ENCODE measurements around the gene HOXC6. TPM values are rescaled to one million over a fixed set of nuclear protein-coding genes. Genes with fewer than 3 reads are reported as not detected.

Gene HOXC6
- polyA plus RNA-seq, 1 donor = 13.6 TPM

GRCh38 chr12:54045401-54045800 lies 17.2 kb downstream of the HOXC6 start:
- Histone ChIP-seq H3K4me3 (ENCODE audit: low read length) (no peak overlapping the region), H3K27me3 (ENCODE audit: control insufficient read depth, insufficient read depth, low read length) (peaks cover 51% of the 10 kb centered on the region), H3K36me3 (ENCODE audit: control insufficient read depth, insufficient read depth, low read length) (no peaks in the 10 kb centered on the region), H3K9me3 (ENCODE audit: control insufficient read depth, low read depth, low read length) (peaks cover 6% of the 10 kb centered on the region), H3K4me1 (ENCODE audit: control insufficient read depth, insufficient read depth, low read length) (no peaks in the 10 kb centered on the region), H3K27ac (ENCODE audit: low read length) (no peak overlapping the region)
- no peak for DNase-seq

- WGBS (ENCODE audit: insufficient coverage, low lambda C conversion rate) = no CpG with 5 or more reads among the region's 16 CpGs
- H3K27me3 ChIP-seq (ENCODE audit: control insufficient read depth, insufficient read depth, low read length) = peaks cover 49% of the 10 kb centered on the region
- H3K36me3 ChIP-seq (ENCODE audit: control insufficient read depth, insufficient read depth, low read length) = no peaks in the 10 kb centered on the region
- no peak overlapping the region for H3K4me3 ChIP-seq (ENCODE audit: low read length)
- H3K9me3 ChIP-seq (ENCODE audit: control insufficient read depth, low read depth, low read length) = peaks cover 6% of the 10 kb centered on the region
- no peak for DNase-seq
- peaks cover 4% of the 10 kb centered on the region for H3K4me1 ChIP-seq (ENCODE audit: control insufficient read depth, insufficient read depth, low read length)
- H3K27ac ChIP-seq (ENCODE audit: low read length) = no peak overlapping the region
Measured at GRCh38 chr12:54045868-54046521, 17.8 kb downstream of the HOXC6 start.

GRCh38 chr12:54046809-54047159 lies 18.5 kb downstream of the HOXC6 start:
- no peak overlapping the region for H3K27ac ChIP-seq (ENCODE audit: low read length)
- no peaks in the 10 kb centered on the region for H3K36me3 ChIP-seq (ENCODE audit: control insufficient read depth, insufficient read depth, low read length)
- peaks cover 51% of the 10 kb centered on the region for H3K27me3 ChIP-seq (ENCODE audit: control insufficient read depth, insufficient read depth, low read length)
- WGBS (ENCODE audit: insufficient coverage, low lambda C conversion rate) = 60% methylated on average over 1 of the region's 27 CpGs
- no peak overlapping the region for H3K4me3 ChIP-seq (ENCODE audit: low read length)
- H3K4me1 ChIP-seq (ENCODE audit: control insufficient read depth, insufficient read depth, low read length) = peaks cover 11% of the 10 kb centered on the region
- no peak for DNase-seq
- peaks cover 6% of the 10 kb centered on the region for H3K9me3 ChIP-seq (ENCODE audit: control insufficient read depth, low read depth, low read length)

- H3K27me3 ChIP-seq (ENCODE audit: control insufficient read depth, insufficient read depth, low read length) = peaks cover 50% of the 10 kb centered on the region
- peaks cover 6% of the 10 kb centered on the region for H3K9me3 ChIP-seq (ENCODE audit: control insufficient read depth, low read depth, low read length)
- no peak overlapping the region for H3K4me3 ChIP-seq (ENCODE audit: low read length)
- peaks cover 16% of the 10 kb centered on the region for H3K4me1 ChIP-seq (ENCODE audit: control insufficient read depth, insufficient read depth, low read length)
- no peak overlapping the region for H3K27ac ChIP-seq (ENCODE audit: low read length)
- no peaks in the 10 kb centered on the region for H3K36me3 ChIP-seq (ENCODE audit: control insufficient read depth, insufficient read depth, low read length)
- DNase-seq = no peak
- 80% methylated on average over 1 of the region's 61 CpGs for whole genome bisulfite sequencing (ENCODE audit: insufficient coverage, low lambda C conversion rate)
Measured at GRCh38 chr12:54047160-54047963, 19.1 kb downstream of the HOXC6 start.

- Histone ChIP-seq H3K9me3 (ENCODE audit: control insufficient read depth, low read depth, low read length) (peaks cover 6% of the 10 kb centered on the region), H3K4me1 (ENCODE audit: control insufficient read depth, insufficient read depth, low read length) (peaks cover 21% of the 10 kb centered on the region), H3K27me3 (ENCODE audit: control insufficient read depth, insufficient read depth, low read length) (peaks cover 50% of the 10 kb centered on the region), H3K27ac (ENCODE audit: low read length) (no peak overlapping the region), H3K36me3 (ENCODE audit: control insufficient read depth, insufficient read depth, low read length) (no peaks in the 10 kb centered on the region), H3K4me3 (ENCODE audit: low read length) (no peak overlapping the region)
- no peak for DNase-seq
- no CpG with 5 or more reads among the region's 8 CpGs for WGBS (ENCODE audit: insufficient coverage, low lambda C conversion rate)
Measured at GRCh38 chr12:54047964-54048303, 19.7 kb downstream of the HOXC6 start.

GRCh38 chr12:54048406-54049093 lies 20.3 kb downstream of the HOXC6 start:
- no peak for DNase-seq
- H3K27ac ChIP-seq (ENCODE audit: low read length) = no peak overlapping the region
- peaks cover 54% of the 10 kb centered on the region for H3K27me3 ChIP-seq (ENCODE audit: control insufficient read depth, insufficient read depth, low read length)
- peaks cover 24% of the 10 kb centered on the region for H3K4me1 ChIP-seq (ENCODE audit: control insufficient read depth, insufficient read depth, low read length)
- no peaks in the 10 kb centered on the region for H3K36me3 ChIP-seq (ENCODE audit: control insufficient read depth, insufficient read depth, low read length)
- H3K9me3 ChIP-seq (ENCODE audit: control insufficient read depth, low read depth, low read length) = peaks cover 6% of the 10 kb centered on the region
- WGBS (ENCODE audit: insufficient coverage, low lambda C conversion rate) = no CpG with 5 or more reads among the region's 3 CpGs
- H3K4me3 ChIP-seq (ENCODE audit: low read length) = no peak overlapping the region

- Histone ChIP-seq H3K9me3 (ENCODE audit: control insufficient read depth, low read depth, low read length) (peaks cover 6% of the 10 kb centered on the region), H3K27ac (ENCODE audit: low read length) (no peak overlapping the region), H3K4me1 (ENCODE audit: control insufficient read depth, insufficient read depth, low read length) (peaks cover 24% of the 10 kb centered on the region), H3K4me3 (ENCODE audit: low read length) (no peak overlapping the region), H3K36me3 (ENCODE audit: control insufficient read depth, insufficient read depth, low read length) (no peaks in the 10 kb centered on the region), H3K27me3 (ENCODE audit: control insufficient read depth, insufficient read depth, low read length) (peaks cover 58% of the 10 kb centered on the region)
- WGBS (ENCODE audit: insufficient coverage, low lambda C conversion rate) = 100% methylated on average over 3 of the region's 6 CpGs
- no peak for DNase-seq
Measured at GRCh38 chr12:54049108-54049507, 20.9 kb downstream of the HOXC6 start.

- DNase-seq = no peak
- no CpG with 5 or more reads among the region's 2 CpGs for WGBS (ENCODE audit: insufficient coverage, low lambda C conversion rate)
- Histone ChIP-seq H3K4me1 (ENCODE audit: control insufficient read depth, insufficient read depth, low read length) (peaks cover 28% of the 10 kb centered on the region), H3K36me3 (ENCODE audit: control insufficient read depth, insufficient read depth, low read length) (no peaks in the 10 kb centered on the region), H3K27ac (ENCODE audit: low read length) (no peak overlapping the region), H3K4me3 (ENCODE audit: low read length) (no peak overlapping the region), H3K27me3 (ENCODE audit: control insufficient read depth, insufficient read depth, low read length) (peaks cover 58% of the 10 kb centered on the region), H3K9me3 (ENCODE audit: control insufficient read depth, low read depth, low read length) (peaks cover 6% of the 10 kb centered on the region)
Measured at GRCh38 chr12:54050482-54050810, 22.2 kb downstream of the HOXC6 start.

- Histone ChIP-seq H3K4me1 (ENCODE audit: control insufficient read depth, insufficient read depth, low read length) (peaks cover 28% of the 10 kb centered on the region), H3K4me3 (ENCODE audit: low read length) (no peak overlapping the region), H3K36me3 (ENCODE audit: control insufficient read depth, insufficient read depth, low read length) (no peaks in the 10 kb centered on the region), H3K27ac (ENCODE audit: low read length) (peak overlapping the region; percentile 27), H3K9me3 (ENCODE audit: control insufficient read depth, low read depth, low read length) (peaks cover 6% of the 10 kb centered on the region), H3K27me3 (ENCODE audit: control insufficient read depth, insufficient read depth, low read length) (peaks cover 55% of the 10 kb centered on the region)
- WGBS (ENCODE audit: insufficient coverage, low lambda C conversion rate) = no CpG with 5 or more reads among the region's 12 CpGs
- DNase-seq = peak in 1 of 2 donors; percentile 45
Measured at GRCh38 chr12:54051026-54051842, 23.0 kb downstream of the HOXC6 start.

- H3K4me3 ChIP-seq (ENCODE audit: low read length) = no peak overlapping the region
- peak overlapping the region; percentile 69 for H3K27ac ChIP-seq (ENCODE audit: low read length)
- WGBS (ENCODE audit: insufficient coverage, low lambda C conversion rate) = 20% methylated on average over 1 of the region's 24 CpGs
- peaks cover 28% of the 10 kb centered on the region for H3K4me1 ChIP-seq (ENCODE audit: control insufficient read depth, insufficient read depth, low read length)
- peak in 1 of 2 donors; percentile 73 for DNase-seq
- peaks cover 50% of the 10 kb centered on the region for H3K27me3 ChIP-seq (ENCODE audit: control insufficient read depth, insufficient read depth, low read length)
- no peaks in the 10 kb centered on the region for H3K36me3 ChIP-seq (ENCODE audit: control insufficient read depth, insufficient read depth, low read length)
- H3K9me3 ChIP-seq (ENCODE audit: control insufficient read depth, low read depth, low read length) = peaks cover 5% of the 10 kb centered on the region
Measured at GRCh38 chr12:54051874-54052437, 23.7 kb downstream of the HOXC6 start.
